Skin of body (tissue), 2 donors: Measurements from ENCODE around the gene LZTR1. TPM values are rescaled to one million over a fixed set of nuclear protein-coding genes. Genes with fewer than 3 reads are reported as not detected.

Experiments used
- DNase-seq: peaks from one replicate; lab custom pipeline; 2025; lab: John Stamatoyannopoulos, UW
- total RNA-seq: library from RNA; depleted of rRNA; stranded (reverse); fragments of >200 nt; gene quantifications from one replicate; pipeline ENCODE4 v1.2.3, GENCODE V29; 2014

The LZTR1 gene
- total RNA-seq, 1 donor from 2014 or later: 33.7 TPM

- DNase-seq: no peak
Observed at GRCh38 chr22:20979940-20980453, 2.1 kb upstream of the LZTR1 start.

- no peak for DNase-seq
Observed at GRCh38 chr22:20980523-20980922, 1.6 kb upstream of the LZTR1 start.

GRCh38 chr22:20980938-20981722 lies 967 bp upstream of the LZTR1 start:
- no peak for DNase-seq

GRCh38 chr22:20982563-20982882 lies 426 bp downstream of the LZTR1 start:
- DNase-seq: no peak

- DNase-seq: no peak
Observed at GRCh38 chr22:20983081-20983771, 1.1 kb downstream of the LZTR1 start.

- DNase-seq: no peak
Observed at GRCh38 chr22:20985720-20986119, 3.6 kb downstream of the LZTR1 start.

- no peak for DNase-seq
Observed at GRCh38 chr22:20986365-20986764, 4.3 kb downstream of the LZTR1 start.

- DNase-seq: no peak
Observed at GRCh38 chr22:20987375-20987774, 5.3 kb downstream of the LZTR1 start.

- DNase-seq: no peak
Observed at GRCh38 chr22:20988573-20989322, 6.7 kb downstream of the LZTR1 start.

- DNase-seq: no peak
Observed at GRCh38 chr22:20989323-20990138, 7.4 kb downstream of the LZTR1 start.

GRCh38 chr22:20990184-20991180 lies 8.4 kb downstream of the LZTR1 start:
- no peak for DNase-seq

- no peak for DNase-seq
Observed at GRCh38 chr22:20991252-20992055, 9.4 kb downstream of the LZTR1 start.

- DNase-seq: no peak
Observed at GRCh38 chr22:20992056-20992442, 10.0 kb downstream of the LZTR1 start.

- DNase-seq: no peak
Observed at GRCh38 chr22:20992456-20993303, 10.6 kb downstream of the LZTR1 start.

GRCh38 chr22:20993304-20994127 lies 11.4 kb downstream of the LZTR1 start:
- DNase-seq: no peak

GRCh38 chr22:20994128-20994901 lies 12.2 kb downstream of the LZTR1 start:
- DNase-seq: no peak

GRCh38 chr22:20994902-20995241 lies 12.8 kb downstream of the LZTR1 start:
- no peak for DNase-seq
